Urinary bladder (tissue), 4 donors: ENCODE results near the gene ENDOV. TPM values are rescaled to one million over a fixed set of nuclear protein-coding genes. Genes with fewer than 3 reads are reported as not detected.

Source experiments
- DNase-seq: peaks from one replicate; pipeline ENCODE4 v3.0.0-alpha.2; 2015; ENCODE audit errors: extremely low spot score
- H3K27ac ChIP-seq: one replicate; pipeline ENCODE4 v1.5.1; 2013; ENCODE audit warnings: low read depth, mild to moderate bottlenecking, moderate library complexity
- H3K36me3 ChIP-seq: one replicate; pipeline ENCODE4 v1.6.1; 2013; ENCODE audit warnings: mild to moderate bottlenecking, moderate library complexity; ENCODE audit not compliant: insufficient read depth
- H3K4me1 ChIP-seq: one replicate; pipeline ENCODE4 v1.6.1; 2013; ENCODE audit warnings: mild to moderate bottlenecking, moderate library complexity; ENCODE audit not compliant: insufficient read depth
- H3K4me3 ChIP-seq: one replicate; pipeline ENCODE4 v1.5.1; 2013; ENCODE audit warnings: low read depth, low read length
- WGBS: extraction: QIAGEN DNeasy Blood & Tissue Kit; methylation state at CpG from one replicate; pipeline ENCODE4 v1.1.7; 2013; 5-methylcytosine and 5-hydroxymethylcytosine counted together
- polyA plus RNA-seq: library from polyadenylated mRNA; stranded (reverse); fragments of 200-250 nt; gene quantifications from one replicate; pipeline ENCODE4 v1.2.3, GENCODE V29; 2013
- total RNA-seq: library from RNA; depleted of rRNA; stranded (reverse); fragments of >200 nt; gene quantifications from one replicate; pipeline ENCODE4 v1.2.3, GENCODE V29; 2014
- donor health status: healthy with polysubstance abuse.
- donor health status: healthy.

Gene ENDOV
- total and polyA plus RNA-seq, 2 donors: 12.9 to 17.8 TPM

DNA sequence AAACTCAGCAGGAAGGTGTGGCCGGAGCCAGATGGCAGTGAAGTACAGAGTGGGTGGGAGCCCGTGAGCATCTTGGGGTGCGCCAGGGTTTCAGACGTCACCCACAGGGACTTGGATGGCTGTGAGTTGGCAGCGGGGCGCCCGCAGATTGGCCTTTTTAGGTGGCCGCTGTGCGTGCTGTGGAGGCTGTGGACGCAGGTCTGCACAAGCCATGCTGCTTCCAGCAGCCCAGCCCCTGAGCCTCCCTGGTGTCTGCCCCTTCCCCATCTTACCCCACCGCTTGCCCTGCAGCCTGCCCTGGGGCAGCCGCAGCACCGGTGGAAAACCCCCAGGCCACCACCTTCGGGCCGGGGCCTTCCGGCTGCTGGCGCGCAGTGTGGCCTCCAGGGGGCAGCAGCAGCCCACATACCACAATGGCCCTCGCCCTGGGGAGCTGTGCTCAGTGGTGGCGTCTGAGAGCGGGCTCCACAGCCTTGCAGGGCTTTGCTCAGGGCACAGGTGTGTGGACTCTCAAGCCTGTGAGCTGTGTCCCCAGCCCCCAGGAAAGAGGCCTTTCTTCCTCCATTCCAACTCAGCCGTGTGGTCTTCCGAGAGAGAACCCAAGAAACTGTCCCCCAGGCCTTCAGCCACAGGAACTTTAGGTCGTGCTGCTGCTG lies 11.8 kb downstream of the ENDOV start:
- Histone ChIP-seq H3K36me3 (no peaks in the 10 kb centered on the region), H3K27ac (no peak overlapping the region), H3K4me3 (no peak overlapping the region), H3K4me1 (no peaks in the 10 kb centered on the region)
- 42% methylated on average over 24 of the region's 24 CpGs for WGBS
- DNase-seq: no peak

- no peaks in the 10 kb centered on the region for H3K4me1 ChIP-seq
- H3K27ac ChIP-seq: no peak overlapping the region
- H3K36me3 ChIP-seq: no peaks in the 10 kb centered on the region
- WGBS: 87% methylated on average over 27 of the region's 27 CpGs
- DNase-seq: no peak
- no peak overlapping the region for H3K4me3 ChIP-seq
Measured at GRCh38 chr17:80427366-80428282, 12.7 kb downstream of the ENDOV start.

DNA sequence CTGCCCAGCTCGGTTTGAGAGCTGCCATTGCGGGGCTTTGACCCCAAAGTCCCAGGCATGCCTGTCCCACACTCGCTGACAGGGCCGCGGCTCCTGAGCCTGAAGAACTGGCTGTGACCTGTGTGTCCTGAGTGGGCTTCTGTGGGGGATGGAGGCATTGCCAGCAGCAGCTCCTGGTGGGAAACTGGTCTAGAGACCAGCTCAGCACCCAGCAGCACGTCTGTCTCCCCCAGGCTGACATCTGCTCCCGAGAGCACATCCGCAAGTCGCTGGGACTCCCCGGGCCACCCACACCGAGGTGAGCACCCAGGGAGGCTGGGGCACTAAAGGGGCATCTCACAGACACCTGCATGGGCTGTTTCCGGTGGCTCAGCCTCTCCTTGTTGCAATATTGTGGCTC lies 13.4 kb downstream of the ENDOV start:
- H3K27ac ChIP-seq: no peak overlapping the region
- no peak overlapping the region for H3K4me3 ChIP-seq
- 90% methylated on average over 12 of the region's 12 CpGs for WGBS
- H3K36me3 ChIP-seq: no peaks in the 10 kb centered on the region
- DNase-seq: no peak
- H3K4me1 ChIP-seq: no peaks in the 10 kb centered on the region

DNA sequence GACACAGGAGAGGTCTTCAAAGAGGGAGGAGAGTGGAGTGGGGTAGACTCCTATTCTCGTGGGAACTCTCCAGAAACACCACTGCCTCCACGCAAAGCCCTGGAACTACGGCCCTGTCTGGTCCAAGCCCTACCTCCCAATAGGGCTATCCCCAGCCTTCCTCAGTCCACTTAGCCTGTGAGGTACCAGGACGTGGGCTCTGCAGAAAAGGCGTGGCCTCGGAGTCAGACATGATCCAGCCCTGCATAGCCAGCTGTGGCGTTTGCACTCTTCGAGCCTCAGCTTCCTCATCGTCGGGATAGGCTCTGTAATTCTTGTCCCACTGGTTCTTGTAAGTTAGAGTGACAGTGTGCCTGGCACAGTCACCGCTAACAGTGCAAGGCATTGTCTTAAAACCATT lies 13.8 kb downstream of the ENDOV start:
- WGBS: 90% methylated on average over 11 of the region's 11 CpGs
- H3K4me3 ChIP-seq: no peak overlapping the region
- no peaks in the 10 kb centered on the region for H3K36me3 ChIP-seq
- no peak for DNase-seq
- H3K27ac ChIP-seq: no peak overlapping the region
- H3K4me1 ChIP-seq: no peaks in the 10 kb centered on the region

- no peak for DNase-seq
- Histone ChIP-seq H3K4me3 (no peak overlapping the region), H3K4me1 (no peaks in the 10 kb centered on the region), H3K27ac (no peak overlapping the region), H3K36me3 (no peaks in the 10 kb centered on the region)
- WGBS: 94% methylated on average over 33 of the region's 33 CpGs
Measured at GRCh38 chr17:80429356-80430275, 14.6 kb downstream of the ENDOV start.

GRCh38 chr17:80430446-80431245 lies 15.7 kb downstream of the ENDOV start:
- Histone ChIP-seq H3K4me1 (no peaks in the 10 kb centered on the region), H3K4me3 (no peak overlapping the region), H3K27ac (no peak overlapping the region), H3K36me3 (no peaks in the 10 kb centered on the region)
- WGBS: 90% methylated on average over 15 of the region's 15 CpGs
- no peak for DNase-seq

GRCh38 chr17:80431246-80432195 lies 16.6 kb downstream of the ENDOV start:
- WGBS: 88% methylated on average over 29 of the region's 29 CpGs
- H3K36me3 ChIP-seq: no peaks in the 10 kb centered on the region
- H3K27ac ChIP-seq: no peak overlapping the region
- H3K4me1 ChIP-seq: no peaks in the 10 kb centered on the region
- H3K4me3 ChIP-seq: no peak overlapping the region
- no peak for DNase-seq

- no peaks in the 10 kb centered on the region for H3K4me1 ChIP-seq
- no peak overlapping the region for H3K4me3 ChIP-seq
- WGBS: 83% methylated on average over 15 of the region's 15 CpGs
- no peak overlapping the region for H3K27ac ChIP-seq
- DNase-seq: no peak
- no peaks in the 10 kb centered on the region for H3K36me3 ChIP-seq
Measured at GRCh38 chr17:80432350-80432955, 17.5 kb downstream of the ENDOV start.

DNA sequence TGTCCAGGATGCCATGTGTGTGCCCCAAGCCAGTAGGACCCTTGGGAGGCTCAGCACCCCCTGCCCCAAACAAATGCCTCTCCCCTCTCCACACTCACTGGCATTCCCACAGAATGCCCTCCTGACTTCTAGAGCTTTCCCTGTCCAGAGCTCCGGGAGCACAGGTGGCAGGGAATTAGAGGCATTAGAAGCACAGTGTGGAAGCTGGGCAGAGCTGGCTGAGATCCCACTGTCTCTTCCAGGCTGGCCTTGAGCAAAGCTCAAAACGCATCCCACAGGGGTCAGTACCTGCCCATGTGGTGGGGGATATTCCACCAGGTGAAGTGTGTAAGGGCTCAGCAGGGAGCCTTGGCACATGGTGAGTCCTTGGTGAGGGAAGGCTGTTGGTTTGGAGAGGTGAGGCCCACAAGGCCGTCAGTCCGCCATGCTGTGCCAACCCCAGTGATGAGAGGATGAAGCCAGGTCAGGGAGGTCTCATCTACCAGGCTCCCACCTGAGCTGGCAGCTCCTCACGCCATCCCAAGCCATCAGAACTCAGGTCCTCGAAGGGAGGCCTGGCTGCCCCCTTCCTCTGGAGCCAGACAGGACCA lies 18.1 kb downstream of the ENDOV start:
- Histone ChIP-seq H3K36me3 (no peaks in the 10 kb centered on the region), H3K27ac (no peak overlapping the region), H3K4me1 (no peaks in the 10 kb centered on the region), H3K4me3 (no peak overlapping the region)
- WGBS: 82% methylated on average over 6 of the region's 6 CpGs
- no peak for DNase-seq

- H3K27ac ChIP-seq: no peak overlapping the region
- DNase-seq: no peak
- no peak overlapping the region for H3K4me3 ChIP-seq
- H3K4me1 ChIP-seq: no peaks in the 10 kb centered on the region
- no peaks in the 10 kb centered on the region for H3K36me3 ChIP-seq
- WGBS: 77% methylated on average over 12 of the region's 12 CpGs
Measured at GRCh38 chr17:80433916-80434666, 19.1 kb downstream of the ENDOV start.

GRCh38 chr17:80437532-80437931 lies 22.6 kb downstream of the ENDOV start:
- WGBS: 79% methylated on average over 10 of the region's 10 CpGs
- no peak overlapping the region for H3K27ac ChIP-seq
- no peak for DNase-seq

More at GRCh38 chr17:80437532-80437931, 22.6 kb downstream of the ENDOV start:
- Histone ChIP-seq H3K4me1 (no peaks in the 10 kb centered on the region), H3K4me3 (no peak overlapping the region), H3K36me3 (no peaks in the 10 kb centered on the region)
